AG10803 (cell line): ENCODE data around the gene MUSK.
A peak's percentile ranks its signal among the peaks of the same experiment; 100 is the strongest.

Experiments
- DNase-seq: peaks from one replicate; pipeline ENCODE4 v3.0.0; 2010; ENCODE audit warnings: low read depth
- H3K4me3 ChIP-seq: 2 replicates; pipeline ENCODE4 v1.5.1; 2011; ENCODE audit warnings: mild to moderate bottlenecking, low read length, control low read depth
- CTCF ChIP-seq: conservative IDR thresholded peaks from 2 replicates; pipeline ENCODE4 v1.5.1; 2011; ENCODE audit warnings: mild to moderate bottlenecking, low read length, control low read depth, inconsistent platforms

MUSK gene

GRCh38 chr9:110668570-110669167 is at the start of gene MUSK:
Gene MUSK, plus strand, starts transcription at chr9:110668791. Its CDS starts 114 bp downstream, at chr9:110668905.
- DNase-seq = no peak
- H3K4me3 ChIP-seq = no peak within 1 kb of the TSS
- no peak for TF ChIP-seq CTCF

DNA sequence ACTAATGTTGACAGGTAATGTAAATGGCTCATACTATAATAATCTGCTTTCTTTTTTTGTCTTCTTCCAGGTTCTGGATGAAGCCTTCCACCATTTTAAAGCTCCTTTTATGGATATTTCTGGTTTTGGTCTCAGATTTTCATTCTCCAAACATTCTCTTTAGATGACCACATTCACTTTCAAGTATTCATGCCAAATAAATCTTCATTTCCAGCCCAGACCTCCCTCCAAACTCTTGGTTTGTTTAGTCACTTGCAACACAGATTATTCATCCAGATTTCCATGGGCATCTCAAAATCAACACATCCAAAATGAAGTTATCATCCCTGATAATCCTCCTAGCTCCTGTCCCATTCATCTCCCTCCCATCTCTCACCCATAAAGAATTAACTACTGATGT is 48.8 kb upstream of the MUSK start:
- TF ChIP-seq CTCF = no peak
- no peak overlapping the region for H3K4me3 ChIP-seq
- peak; percentile 73 for DNase-seq

GRCh38 chr9:110620726-110621125 is 47.9 kb upstream of the MUSK start:
- TF ChIP-seq CTCF = no peak
- peak; percentile 58 for DNase-seq
- no peak overlapping the region for H3K4me3 ChIP-seq

- DNase-seq = no peak
- TF ChIP-seq CTCF = no peak
- no peak overlapping the region for H3K4me3 ChIP-seq
Measured at GRCh38 chr9:110622368-110622767, 46.2 kb upstream of the MUSK start.

DNA sequence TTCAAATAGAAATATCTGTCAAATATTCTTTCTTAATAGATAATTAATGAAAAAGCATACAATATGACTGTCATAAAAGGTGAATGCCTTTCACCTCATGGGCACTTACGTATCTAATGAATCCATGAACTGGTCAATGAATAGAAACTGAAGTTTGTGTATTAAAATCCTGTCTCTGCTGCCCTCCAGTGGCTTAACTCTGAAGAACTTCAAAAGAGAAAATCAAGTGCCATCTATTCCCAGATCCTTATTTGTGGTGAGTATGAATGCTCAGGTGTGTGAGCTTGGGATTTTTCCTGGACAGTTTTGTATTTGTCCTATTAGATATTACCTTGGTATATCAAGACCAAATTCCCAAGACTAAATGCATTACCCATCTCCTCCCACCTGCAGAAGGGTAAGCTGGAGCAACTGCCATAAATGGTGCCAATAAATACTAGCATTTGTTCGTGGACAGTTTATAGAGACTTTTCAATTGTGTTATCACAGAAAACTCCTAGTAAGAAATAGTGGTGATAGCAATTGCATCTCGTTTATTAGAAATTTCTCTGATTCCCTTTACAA is 45.0 kb upstream of the MUSK start:
- TF ChIP-seq CTCF = peak; percentile 68
- H3K4me3 ChIP-seq = no peak overlapping the region
- peak; percentile 60 for DNase-seq

GRCh38 chr9:110626101-110626829 is 42.3 kb upstream of the MUSK start:
- peak; percentile 89 for DNase-seq
- TF ChIP-seq CTCF = no peak
- no peak overlapping the region for H3K4me3 ChIP-seq

- H3K4me3 ChIP-seq = no peak overlapping the region
- no peak for TF ChIP-seq CTCF
- no peak for DNase-seq
Measured at GRCh38 chr9:110635589-110635988, 33.0 kb upstream of the MUSK start.
